Heart left ventricle (tissue), 16 donors: Measurements from ENCODE around the gene ZNF772. TPM values are rescaled to one million over a fixed set of nuclear protein-coding genes. Genes with fewer than 3 reads are reported as not detected.
"Not testable (repeated sequence)": the region's sequence is repeated elsewhere in the genome, so short reads cannot be mapped to it uniquely, and the experiment has no call there.

Source experiments
- ATAC-seq, 4 donors: fragments of 200-7000 bp; cut with Tn5 transposase; one replicate each; pipeline ENCODE4 v1.9.1; 2020 to 2022; ENCODE audit warnings: moderate library complexity in 4 of 4, mild to moderate bottlenecking in 3 of 4, moderate number of reproducible peaks in 1 of 4
- DNase-seq, 5 donors: peaks; one replicate each; pipeline ENCODE4 v3.0.0-alpha.2; 2020
- H3K27ac ChIP-seq, 12 donors: fragments of 200-600 bp; sonication (generic) in 4 of 12; one replicate each; pipeline versions ENCODE4 v1.5.0 to v1.8.0; 2016 to 2022; ENCODE audit warnings: mild to moderate bottlenecking in 2 of 12
- H3K27me3 ChIP-seq, 9 donors: fragments of 200-600 bp; sonication (generic) in 2 of 9; one replicate each; pipeline versions ENCODE4 v1.5.1 to v1.8.0; 2016 to 2022; ENCODE audit warnings: mild to moderate bottlenecking in 3 of 9
- H3K36me3 ChIP-seq, 9 donors: fragments of 200-600 bp; sonication (generic) in 2 of 9; one replicate each; pipeline versions ENCODE4 v1.5.0 to v1.8.0; 2018 to 2022; ENCODE audit warnings: mild to moderate bottlenecking in 2 of 9
- H3K4me1 ChIP-seq, 12 donors: fragments of 200-600 bp; sonication (generic) in 4 of 12; one replicate each; pipeline versions ENCODE4 v1.5.0 to v1.8.0; 2016 to 2022; ENCODE audit warnings: mild to moderate bottlenecking in 3 of 12
- H3K4me3 ChIP-seq, 12 donors: fragments of 200-600 bp; sonication (generic) in 4 of 12; one replicate each; pipeline versions ENCODE4 v1.5.0 to v1.8.0; 2017 to 2022; ENCODE audit warnings: mild to moderate bottlenecking in 9 of 12, moderate library complexity in 4 of 12
- H3K9me3 ChIP-seq, 12 donors: fragments of 200-600 bp; sonication (generic) in 4 of 12; one replicate each; pipeline versions ENCODE4 v1.5.0 to v1.8.0; 2016 to 2022; ENCODE audit warnings: mild to moderate bottlenecking in 1 of 12
- POLR2A ChIP-seq, 2 donors: fragments of 450-650 bp; IDR thresholded peaks; one replicate each; pipeline ENCODE4 v1.6.1; 2017; ENCODE audit warnings: antibody characterized with exemption in 2 of 2, mild to moderate bottlenecking in 2 of 2, moderate library complexity in 2 of 2
- whole genome bisulfite sequencing, 4 donors: extraction: QIAGEN DNeasy Blood & Tissue Kit in 2 of 4; methylation state at CpG; one replicate each; pipeline versions ENCODE4 v1.1.5 to v1.1.7; 2013 to 2018; 5-methylcytosine and 5-hydroxymethylcytosine counted together
- intact Hi-C, 10 donors: fragments of 100-400 bp; cut with DNase I; formaldehyde crosslinking; loops; one replicate each; pipeline versions ENCODE4 v1.11.1 to v1.14.2; 2022
- long read RNA-seq, 3 donors: library from polyadenylated mRNA; unstranded; transcript quantifications; one replicate each; pipeline ENCODE4 v2.0.0, GENCODE V29; 2020 to 2021
- polyA plus RNA-seq, 2 donors: library from polyadenylated mRNA; stranded (reverse); fragments of 200-250 nt; gene quantifications; one replicate each; pipeline ENCODE4 v1.2.3, GENCODE V29; 2013
- total RNA-seq, 9 donors: library from RNA; depleted of rRNA in 2 of 9; stranded (reverse); fragments of >200 nt in 2 of 9; fragmentation: NEBNext Ultra II Directional in 3 of 9; extraction: Animal tissue kit (Norgen Biotek cat#: 25700) in 3 of 9; gene quantifications; one replicate each; pipeline versions ENCODE4 v1.1.0 to v1.2.4, GENCODE V29; 2016 to 2023
- TF ChIP-seq, protein P1 (sequence below), 12 donors: fragments of 200-600 bp; sonication (generic) in 4 of 12; IDR thresholded peaks; one replicate each; pipeline versions ENCODE4 v1.5.0 to v1.8.0; 2018 to 2022; ENCODE audit warnings: antibody characterized with exemption in 12 of 12, mild to moderate bottlenecking in 5 of 12
- donor health status: ischemic (EF 13 %, LVEDD 7.1; RV severe dilation, severe dysfunction).
- donor health status: healthy with polysubstance abuse.
- donor health status: DM: no; HTN: yes; CAD: no.
- donor health status: DM: no; HTN: no; CAD: no.
- donor health status: ischemic (EF 25% LVEDD 6.9; RV normal size, moderate dysfunction).
- donor health status: ischemic (EF 25% LVEDD 5.7; RV mildly dilated, moderate dysfunction).
- donor health status: healthy.
- donor health status: DM: yes; HTN: yes; CAD: no.
- donor health status: ischemic (EF 35%, LVEDD 5.7; RV mildly dilated, moderate dysfunction).
- donor health status: nonischemic (EF 11% LVEDD 7.7; RV severe dilation, severe dysfunction).
- donor health status: DM: yes; HTN: yes; CAD: no.
- donor health status: PGD.
- donor health status: ischemic (EF 29% LVEDD 5.4; RV normal size, mild dysfunction).
- donor health status: nonischemic (EF 23%, LVEDD 6.1; RV moderate dilation, normal function).

Gene ZNF772
- total RNA-seq = 10 to 100 TPM; 15.7 to 30.1 (median 24.1) TPM
- 1 to 10 TPM; 4.2 to 9.1 TPM for polyA plus RNA-seq
- long read RNA-seq, donor 1, full-length matches to known transcripts = 19 of 23 reads
- long read RNA-seq, donor 1, partial matches to known transcripts = 0 of 23 reads
- long read RNA-seq, donor 1, other reads (novel, unspliced or antisense) = 4 of 23 reads
- long read RNA-seq, donor 2, full-length matches to known transcripts = 40 of 49 reads
- long read RNA-seq, donor 2, partial matches to known transcripts = 0 of 49 reads
- long read RNA-seq, donor 2, other reads (novel, unspliced or antisense) = 9 of 49 reads
- long read RNA-seq, donor 3, full-length matches to known transcripts = 14 of 17 reads
- long read RNA-seq, donor 3, partial matches to known transcripts = 0 of 17 reads
- long read RNA-seq, donor 3, other reads (novel, unspliced or antisense) = 3 of 17 reads

- peak; percentile 89 to 96 (median 96) for DNase-seq
- intact Hi-C loops = loop anchor here in 1 of 10 donors (2.0 kb wide), 1 partner anchor 43 kb away; the partner anchor contains the start of gene ZNF749
- peak within 1 kb of the TSS; percentile 45 to 93 (median 70) for H3K4me3 ChIP-seq
- H3K36me3 ChIP-seq = peaks cover 7 to 41% (median 29%) of the 10 kb centered on the region in 9 donors
- peak; percentile 99 to 100 (median 100) for ATAC-seq
- H3K27ac ChIP-seq = peak within 1 kb of the TSS; percentile 73 to 94 (median 85)
- TF ChIP-seq, protein P1, sequence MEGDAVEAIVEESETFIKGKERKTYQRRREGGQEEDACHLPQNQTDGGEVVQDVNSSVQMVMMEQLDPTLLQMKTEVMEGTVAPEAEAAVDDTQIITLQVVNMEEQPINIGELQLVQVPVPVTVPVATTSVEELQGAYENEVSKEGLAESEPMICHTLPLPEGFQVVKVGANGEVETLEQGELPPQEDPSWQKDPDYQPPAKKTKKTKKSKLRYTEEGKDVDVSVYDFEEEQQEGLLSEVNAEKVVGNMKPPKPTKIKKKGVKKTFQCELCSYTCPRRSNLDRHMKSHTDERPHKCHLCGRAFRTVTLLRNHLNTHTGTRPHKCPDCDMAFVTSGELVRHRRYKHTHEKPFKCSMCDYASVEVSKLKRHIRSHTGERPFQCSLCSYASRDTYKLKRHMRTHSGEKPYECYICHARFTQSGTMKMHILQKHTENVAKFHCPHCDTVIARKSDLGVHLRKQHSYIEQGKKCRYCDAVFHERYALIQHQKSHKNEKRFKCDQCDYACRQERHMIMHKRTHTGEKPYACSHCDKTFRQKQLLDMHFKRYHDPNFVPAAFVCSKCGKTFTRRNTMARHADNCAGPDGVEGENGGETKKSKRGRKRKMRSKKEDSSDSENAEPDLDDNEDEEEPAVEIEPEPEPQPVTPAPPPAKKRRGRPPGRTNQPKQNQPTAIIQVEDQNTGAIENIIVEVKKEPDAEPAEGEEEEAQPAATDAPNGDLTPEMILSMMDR (IDR thresholded peaks at IDR 0.05) = peak; percentile 5 to 93 (median 68)
- TF ChIP-seq POLR2A (IDR thresholded peaks at IDR 0.05) = no peak
- 5 to 9% (median 7%) methylated on average over 23 to 38 of the region's 38 CpGs for WGBS, 4 donors
- H3K27me3 ChIP-seq = no peaks in the 10 kb centered on the region
- H3K4me1 ChIP-seq = peaks cover 0 to 15% (median 5%) of the 10 kb centered on the region in 12 donors
- peaks cover 0 to 63% (median 36%) of the 10 kb centered on the region in 12 donors for H3K9me3 ChIP-seq
Measured at GRCh38 chr19:57477191-57478008, at the start of gene ZNF772. TSS of gene ZNF772 (minus strand) at chr19:57477566. CDS start at chr19:57477309, 257 bp downstream.

DNA sequence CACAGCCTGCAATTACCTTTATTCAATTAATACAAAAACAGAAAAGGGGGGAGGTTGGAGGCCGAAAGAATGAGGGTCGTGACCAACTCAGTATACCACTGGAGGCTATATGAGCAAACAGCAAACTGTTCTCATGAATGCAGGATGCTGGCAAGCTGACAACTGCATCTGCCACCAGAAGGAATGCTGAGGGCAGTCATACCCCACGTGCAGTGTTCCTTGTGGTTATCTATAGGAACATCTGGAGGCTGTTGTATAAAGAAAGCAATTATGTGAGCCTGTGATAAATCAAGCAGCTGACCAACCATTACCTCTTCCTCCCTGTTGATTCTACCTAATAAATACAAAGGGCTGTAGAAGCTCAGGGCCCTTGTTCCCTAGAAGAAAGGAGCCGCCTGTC lies 40.7 kb upstream of the ZNF772 start:
- intact Hi-C loops, ATAC-seq, H3K4me3 ChIP-seq, H3K27me3 ChIP-seq, DNase-seq, H3K27ac ChIP-seq, H3K4me1 ChIP-seq: not testable (repeated sequence)
- Histone ChIP-seq H3K9me3 (peaks cover 0 to 20% (median 14%) of the 10 kb centered on the region in 12 donors), H3K36me3 (peaks cover 0 to 48% (median 26%) of the 10 kb centered on the region in 9 donors)
- 87 to 91% (median 89%) methylated on average over 4 of the region's 4 CpGs for WGBS, 4 donors

- Histone ChIP-seq H3K36me3 (peaks cover 0 to 63% (median 35%) of the 10 kb centered on the region in 9 donors), H3K9me3 (peaks cover 0 to 46% (median 35%) of the 10 kb centered on the region in 12 donors), H3K4me1 (no peaks in the 10 kb centered on the region), H3K4me3 (no peak overlapping the region), H3K27ac (no peak overlapping the region), H3K27me3 (no peaks in the 10 kb centered on the region)
- intact Hi-C loops = no loop called here
- 81 to 91% (median 91%) methylated on average over 5 of the region's 5 CpGs for WGBS, 4 donors
- ATAC-seq = no peak
- no peak for DNase-seq
- TF ChIP-seq, protein P1 (IDR thresholded peaks at IDR 0.05) = no peak
- TF ChIP-seq POLR2A (IDR thresholded peaks at IDR 0.05) = no peak
Measured at GRCh38 chr19:57515255-57515654, 37.9 kb upstream of the ZNF772 start.

DNA sequence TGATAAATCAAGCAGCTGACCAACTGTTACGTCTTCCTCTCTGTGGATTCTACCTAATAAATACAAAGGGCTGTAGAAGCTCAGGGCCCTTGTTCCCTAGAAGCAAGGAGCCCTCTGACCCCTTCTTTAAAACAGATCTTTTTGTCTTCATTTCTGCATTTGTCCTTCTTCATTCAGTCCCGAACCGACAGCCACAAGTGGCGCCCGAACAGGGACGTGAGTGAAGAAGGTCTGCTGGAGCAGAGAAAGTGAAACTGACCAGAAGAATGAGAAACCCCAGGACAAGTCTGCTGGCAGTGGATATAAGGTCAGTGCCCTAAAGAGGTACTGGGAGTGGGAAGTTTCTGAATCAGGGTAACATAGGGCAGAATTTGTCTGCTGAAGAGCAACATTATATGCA lies 35.5 kb upstream of the ZNF772 start:
- Histone ChIP-seq H3K36me3 (peaks cover 0 to 85% (median 38%) of the 10 kb centered on the region in 9 donors), H3K9me3 (peaks cover 0 to 69% (median 47%) of the 10 kb centered on the region in 12 donors), H3K27ac (no peak overlapping the region), H3K4me1 (no peaks in the 10 kb centered on the region), H3K4me3 (no peak overlapping the region), H3K27me3 (no peaks in the 10 kb centered on the region)
- 96 to 98% (median 97%) methylated on average over 6 of the region's 6 CpGs for WGBS, 4 donors
- DNase-seq (no peak), ATAC-seq (no peak)
- TF ChIP-seq POLR2A (IDR thresholded peaks at IDR 0.05) = no peak
- TF ChIP-seq, protein P1 (IDR thresholded peaks at IDR 0.05) = no peak
- intact Hi-C loops = no loop called here
